Vagina (tissue), 2 donors: Measurements from ENCODE around the gene THADA.

Source experiments
- POLR2A ChIP-seq, 2 donors: fragments of 450-650 bp; IDR thresholded peaks; one replicate each; pipeline ENCODE4 v1.6.1; 2017; ENCODE audit warnings: antibody characterized with exemption in 2 of 2, mild to moderate bottlenecking in 2 of 2, moderate library complexity in 2 of 2
- POLR2AphosphoS5 ChIP-seq, 2 donors: sonication (generic); formaldehyde crosslinking; IDR thresholded peaks; one replicate each; pipeline ENCODE4 v1.9.0; 2017; ENCODE audit warnings: antibody characterized with exemption in 2 of 2, mild to moderate bottlenecking in 2 of 2, low read depth in 1 of 2; ENCODE audit not compliant: insufficient read depth in 1 of 2
- TF ChIP-seq, protein P1 (sequence below), 3 experiments: fragments of 450-650 bp in 2 of 3; fragments of 200-600 bp in 1 of 3; sonication (generic) in 1 of 3; IDR thresholded peaks; one replicate each; pipeline ENCODE4 v1.5.1; 2017 to 2019; ENCODE audit warnings: antibody characterized with exemption in 3 of 3, mild to moderate bottlenecking in 2 of 3, moderate library complexity in 2 of 3

DNA sequence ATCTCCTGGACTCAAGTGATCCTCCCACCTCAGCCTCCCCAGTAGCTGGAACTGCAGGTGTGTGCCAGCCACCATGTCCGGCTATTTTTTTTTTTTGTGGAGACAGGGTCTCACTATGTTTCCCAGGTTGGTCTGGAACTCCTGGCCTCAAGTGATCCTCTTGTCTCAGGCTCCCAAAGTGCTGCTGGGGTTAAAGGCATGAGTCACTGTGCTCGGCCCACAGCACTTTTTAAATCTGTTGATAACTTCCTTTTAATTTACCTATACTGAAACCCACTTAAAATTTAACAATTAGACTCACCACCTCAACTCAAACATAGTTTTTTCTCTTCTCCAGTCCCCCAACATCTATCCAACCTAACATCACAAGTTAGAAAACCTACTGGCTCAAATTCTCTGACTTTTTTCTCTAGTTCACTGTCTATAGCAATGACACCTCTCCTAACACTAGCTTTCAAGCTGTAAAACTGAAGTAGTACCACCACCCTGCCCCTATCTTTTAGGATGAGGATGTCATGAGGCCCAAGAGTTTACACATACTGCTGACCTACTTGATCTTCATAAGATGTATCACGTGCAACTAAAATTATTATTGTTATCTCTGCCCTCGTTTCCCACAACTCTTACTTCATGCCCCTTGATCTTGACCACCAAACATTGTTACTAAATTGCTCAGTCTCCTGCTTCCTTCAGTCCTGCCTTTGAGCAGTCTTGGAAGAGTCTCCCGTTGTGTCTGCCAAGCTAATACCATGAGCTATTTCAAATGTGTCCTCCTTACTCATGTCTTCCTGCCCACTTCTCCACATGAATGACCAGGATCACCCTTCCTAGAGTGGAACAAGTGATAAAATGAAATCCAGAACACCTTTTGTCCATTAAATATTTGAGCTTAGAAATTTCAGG lies 227.1 kb downstream of the THADA start:
- TF ChIP-seq, protein P1, sequence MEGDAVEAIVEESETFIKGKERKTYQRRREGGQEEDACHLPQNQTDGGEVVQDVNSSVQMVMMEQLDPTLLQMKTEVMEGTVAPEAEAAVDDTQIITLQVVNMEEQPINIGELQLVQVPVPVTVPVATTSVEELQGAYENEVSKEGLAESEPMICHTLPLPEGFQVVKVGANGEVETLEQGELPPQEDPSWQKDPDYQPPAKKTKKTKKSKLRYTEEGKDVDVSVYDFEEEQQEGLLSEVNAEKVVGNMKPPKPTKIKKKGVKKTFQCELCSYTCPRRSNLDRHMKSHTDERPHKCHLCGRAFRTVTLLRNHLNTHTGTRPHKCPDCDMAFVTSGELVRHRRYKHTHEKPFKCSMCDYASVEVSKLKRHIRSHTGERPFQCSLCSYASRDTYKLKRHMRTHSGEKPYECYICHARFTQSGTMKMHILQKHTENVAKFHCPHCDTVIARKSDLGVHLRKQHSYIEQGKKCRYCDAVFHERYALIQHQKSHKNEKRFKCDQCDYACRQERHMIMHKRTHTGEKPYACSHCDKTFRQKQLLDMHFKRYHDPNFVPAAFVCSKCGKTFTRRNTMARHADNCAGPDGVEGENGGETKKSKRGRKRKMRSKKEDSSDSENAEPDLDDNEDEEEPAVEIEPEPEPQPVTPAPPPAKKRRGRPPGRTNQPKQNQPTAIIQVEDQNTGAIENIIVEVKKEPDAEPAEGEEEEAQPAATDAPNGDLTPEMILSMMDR (IDR thresholded peaks at IDR 0.05), result no peak
- no peak for TF ChIP-seq POLR2A (IDR thresholded peaks at IDR 0.05)
- TF ChIP-seq POLR2AphosphoS5 (IDR thresholded peaks at IDR 0.05; ENCODE audit: insufficient read depth in 1 of 2, low read depth in 1 of 2), result no peak
